H9 (cell line): ENCODE data around the gene MISP3. TPM values are rescaled to one million over a fixed set of nuclear protein-coding genes. Genes with fewer than 3 reads are reported as not detected.

Source experiments
- DNase-seq: peaks from one replicate; pipeline ENCODE4 v3.0.0-alpha.2; 2017
- H2AFZ ChIP-seq: one replicate; pipeline ENCODE4 v1.6.1; 2013; ENCODE audit warnings: mild to moderate bottlenecking, low read length, control low read depth, moderate library complexity
- H2AK5ac ChIP-seq: 2 replicates; pipeline ENCODE4 v1.6.1; 2013; ENCODE audit warnings: low read length, control low read depth, mixed read lengths; ENCODE audit not compliant: insufficient read length
- H2BK120ac ChIP-seq: one replicate; pipeline ENCODE4 v1.6.1; 2013; ENCODE audit warnings: low read depth, mild to moderate bottlenecking, low read length, control low read depth, inconsistent platforms; ENCODE audit not compliant: poor library complexity, severe bottlenecking
- H2BK12ac ChIP-seq: 2 replicates; pipeline ENCODE4 v1.6.1; 2013; ENCODE audit warnings: low read length, control low read depth, mixed read lengths, low read depth; ENCODE audit not compliant: insufficient read length
- H2BK15ac ChIP-seq: 2 replicates; pipeline ENCODE4 v1.6.1; 2013; ENCODE audit warnings: low read depth, low read length, control low read depth
- H2BK20ac ChIP-seq: one replicate; pipeline ENCODE4 v1.6.1; 2013; ENCODE audit warnings: low read depth, mild to moderate bottlenecking, low read length, control low read depth, inconsistent platforms; ENCODE audit not compliant: poor library complexity, severe bottlenecking
- H2BK5ac ChIP-seq: 2 replicates; pipeline ENCODE4 v1.6.1; 2013; ENCODE audit warnings: low read length, control low read depth, mixed read lengths; ENCODE audit not compliant: insufficient read length
- H3K14ac ChIP-seq: 2 replicates; pipeline ENCODE4 v1.6.1; 2013; ENCODE audit warnings: low read length, control low read depth; ENCODE audit not compliant: insufficient read depth
- H3K18ac ChIP-seq: 2 replicates; pipeline ENCODE4 v1.6.1; 2013; ENCODE audit warnings: low read depth, mild to moderate bottlenecking, mixed read lengths, low read length, control low read depth; ENCODE audit not compliant: insufficient read length
- H3K23ac ChIP-seq: 2 replicates; pipeline ENCODE4 v1.6.1; 2013; ENCODE audit warnings: low read length, control low read depth, mixed read lengths, low read depth; ENCODE audit not compliant: insufficient read length
- H3K23me2 ChIP-seq: 2 replicates; pipeline ENCODE4 v1.6.1; 2013; ENCODE audit warnings: low read depth, mild to moderate bottlenecking, mixed read lengths, low read length, control low read depth; ENCODE audit not compliant: insufficient read length, poor library complexity, severe bottlenecking
- H3K27ac ChIP-seq: 2 replicates; pipeline ENCODE4 v1.5.1; 2013; ENCODE audit warnings: low read length, control low read depth, mixed read lengths, low read depth; ENCODE audit not compliant: insufficient read length
- H3K27me3 ChIP-seq: 2 replicates; pipeline ENCODE4 v1.6.1; 2013; ENCODE audit warnings: low read length, control low read depth, inconsistent platforms; ENCODE audit not compliant: insufficient read depth
- H3K4ac ChIP-seq: 2 replicates; pipeline ENCODE4 v1.6.1; 2013; ENCODE audit warnings: low read depth, mild to moderate bottlenecking, control low read depth, inconsistent platforms, low read length, moderate library complexity
- H3K4me1 ChIP-seq: 2 replicates; pipeline ENCODE4 v1.6.1; 2013; ENCODE audit warnings: low read length, control low read depth, inconsistent platforms; ENCODE audit not compliant: insufficient read depth
- H3K4me2 ChIP-seq: 2 replicates; pipeline ENCODE4 v1.6.1; 2013; ENCODE audit warnings: low read length, control low read depth, mixed read lengths; ENCODE audit not compliant: insufficient read length, insufficient read depth
- H3K56ac ChIP-seq: 2 replicates; pipeline ENCODE4 v1.6.1; 2013; ENCODE audit warnings: low read depth, mild to moderate bottlenecking, mixed read lengths, low read length, control low read depth; ENCODE audit not compliant: insufficient read length
- H3K79me1 ChIP-seq: 2 replicates; pipeline ENCODE4 v1.6.1; 2013; ENCODE audit warnings: low read depth, mild to moderate bottlenecking, moderate library complexity, low read length, control low read depth, inconsistent platforms; ENCODE audit not compliant: insufficient read depth, poor library complexity, severe bottlenecking
- H3K79me2 ChIP-seq: 2 replicates; pipeline ENCODE4 v1.6.1; 2013; ENCODE audit warnings: low read length, control low read depth, inconsistent platforms; ENCODE audit not compliant: insufficient read depth
- H3K9ac ChIP-seq: 2 replicates; pipeline ENCODE4 v1.6.1; 2013; ENCODE audit warnings: low read length, control low read depth, mixed read lengths; ENCODE audit not compliant: insufficient read length; ENCODE audit errors: extremely low read depth
- H3K9me3 ChIP-seq: one replicate; pipeline ENCODE4 v1.6.1; 2013; ENCODE audit warnings: low read depth, low read length, inconsistent platforms; ENCODE audit not compliant: control insufficient read depth
- H3T11ph ChIP-seq: one replicate; pipeline ENCODE4 v1.6.1; 2013; ENCODE audit warnings: mild to moderate bottlenecking, low read length, control low read depth, inconsistent platforms
- H4K20me1 ChIP-seq: one replicate; pipeline ENCODE4 v1.6.1; 2013; ENCODE audit not compliant: control insufficient read depth, insufficient read length, insufficient read depth
- H4K5ac ChIP-seq: 2 replicates; pipeline ENCODE4 v1.6.1; 2013; ENCODE audit warnings: low read depth, mild to moderate bottlenecking, mixed read lengths, low read length, control low read depth; ENCODE audit not compliant: insufficient read length
- H4K8ac ChIP-seq: replicated peaks from 2 replicates; pipeline ENCODE4 v1.6.1; 2013; ENCODE audit warnings: low read length, control low read depth, mixed read lengths, low read depth; ENCODE audit not compliant: insufficient read length
- H4K91ac ChIP-seq: 2 replicates; pipeline ENCODE4 v1.6.1; 2013; ENCODE audit warnings: low read depth, mild to moderate bottlenecking, moderate library complexity, mixed read lengths, low read length, control low read depth; ENCODE audit not compliant: insufficient read length
- H3K27ac Mint-ChIP-seq, 3 experiments: 2 replicates in 2 of 3; 3 replicates in 1 of 3; pipeline ENCODE4 v1.8.0; 2020 to 2021; ENCODE audit warnings: mixed read lengths in 3 of 3, mild to moderate bottlenecking in 1 of 3, moderate library complexity in 1 of 3
- H3K27me3 Mint-ChIP-seq: 2 replicates; pipeline ENCODE4 v1.8.0; 2021; ENCODE audit warnings: low read depth, mild to moderate bottlenecking, moderate library complexity, mixed read lengths
- H3K36me3 Mint-ChIP-seq, 3 experiments: 2 replicates in 2 of 3; 3 replicates in 1 of 3; pipeline ENCODE4 v1.8.0; 2020 to 2021; ENCODE audit warnings: low read depth in 3 of 3, mixed read lengths in 3 of 3; ENCODE audit not compliant: insufficient read depth in 1 of 3
- H3K4me1 Mint-ChIP-seq, 2 experiments: 2 replicates each; pipeline ENCODE4 v1.8.0; 2020; ENCODE audit warnings: mixed read lengths in 2 of 2
- H3K4me3 Mint-ChIP-seq, 2 experiments: 2 replicates in 1 of 2; 3 replicates in 1 of 2; pipeline ENCODE4 v1.8.0; 2020 to 2021; ENCODE audit warnings: mild to moderate bottlenecking in 2 of 2, mixed read lengths in 2 of 2, moderate library complexity in 1 of 2
- H3K9me3 Mint-ChIP-seq, 2 experiments: 2 replicates in 1 of 2; 3 replicates in 1 of 2; pipeline ENCODE4 v1.8.0; 2020; ENCODE audit warnings: mild to moderate bottlenecking in 2 of 2, mixed read lengths in 2 of 2, moderate library complexity in 1 of 2
- WGBS: extraction: QIAGEN DNeasy Blood & Tissue Kit; methylation state at CpG from one replicate; pipeline ENCODE4 v1.1.7; 2013; ENCODE audit warnings: missing lambda C conversion rate, low lambda C conversion rate, mixed read lengths; ENCODE audit not compliant: insufficient read length; ENCODE audit errors: extremely low coverage; 5-methylcytosine and 5-hydroxymethylcytosine counted together
- total RNA-seq: library from RNA; stranded (reverse); gene quantifications from 2 replicates; pipeline ENCODE4 v1.2.1, GENCODE V29; 2021
- TF ChIP-seq, protein P1 (sequence below): fragments of 200-600 bp; sonication (generic); conservative IDR thresholded peaks from 3 replicates; pipeline ENCODE4 v1.8.0; 2021; ENCODE audit warnings: antibody characterized with exemption, mild to moderate bottlenecking

The MISP3 gene
- total RNA-seq, 1 experiment from 2014 or later = 0.26 TPM

DNA sequence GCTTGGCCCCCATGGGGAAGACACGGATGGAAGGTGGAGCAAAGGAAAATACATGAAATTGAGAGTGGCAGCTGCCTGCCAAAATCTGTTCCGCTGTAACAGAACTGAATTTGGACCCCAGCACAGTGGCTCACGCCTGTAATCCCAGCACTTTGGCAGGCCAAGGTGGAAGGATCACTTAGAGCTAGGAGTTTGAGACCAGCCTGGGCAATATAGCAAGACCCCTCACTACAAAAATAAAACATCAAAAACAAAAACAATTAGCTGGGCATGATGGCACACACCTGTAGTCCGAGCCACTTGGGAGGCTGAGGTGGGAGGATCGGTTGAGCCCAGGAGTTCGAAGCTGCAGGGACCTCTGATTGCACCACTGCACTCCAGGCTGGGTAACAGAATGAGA is 20.1 kb upstream of the MISP3 start:
- H3K27ac Mint-ChIP-seq = no peak overlapping the region
- no CpG with 5 or more reads among the region's 6 CpGs for WGBS

More for the DNA sequence above, 20.1 kb upstream of the MISP3 start:
- TF ChIP-seq, protein P1, sequence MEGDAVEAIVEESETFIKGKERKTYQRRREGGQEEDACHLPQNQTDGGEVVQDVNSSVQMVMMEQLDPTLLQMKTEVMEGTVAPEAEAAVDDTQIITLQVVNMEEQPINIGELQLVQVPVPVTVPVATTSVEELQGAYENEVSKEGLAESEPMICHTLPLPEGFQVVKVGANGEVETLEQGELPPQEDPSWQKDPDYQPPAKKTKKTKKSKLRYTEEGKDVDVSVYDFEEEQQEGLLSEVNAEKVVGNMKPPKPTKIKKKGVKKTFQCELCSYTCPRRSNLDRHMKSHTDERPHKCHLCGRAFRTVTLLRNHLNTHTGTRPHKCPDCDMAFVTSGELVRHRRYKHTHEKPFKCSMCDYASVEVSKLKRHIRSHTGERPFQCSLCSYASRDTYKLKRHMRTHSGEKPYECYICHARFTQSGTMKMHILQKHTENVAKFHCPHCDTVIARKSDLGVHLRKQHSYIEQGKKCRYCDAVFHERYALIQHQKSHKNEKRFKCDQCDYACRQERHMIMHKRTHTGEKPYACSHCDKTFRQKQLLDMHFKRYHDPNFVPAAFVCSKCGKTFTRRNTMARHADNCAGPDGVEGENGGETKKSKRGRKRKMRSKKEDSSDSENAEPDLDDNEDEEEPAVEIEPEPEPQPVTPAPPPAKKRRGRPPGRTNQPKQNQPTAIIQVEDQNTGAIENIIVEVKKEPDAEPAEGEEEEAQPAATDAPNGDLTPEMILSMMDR = no peak
- H3K9me3 ChIP-seq = no peaks in the 10 kb centered on the region
- no peak overlapping the region for H3T11ph ChIP-seq
- no peak overlapping the region for H4K91ac ChIP-seq
- H3K4me1 ChIP-seq = no peaks in the 10 kb centered on the region
- no peak overlapping the region for H2BK15ac ChIP-seq
- no peak overlapping the region for H3K4me3 Mint-ChIP-seq
- H3K23ac ChIP-seq = no peak overlapping the region
- H4K20me1 ChIP-seq = no peaks in the 10 kb centered on the region
- H4K8ac ChIP-seq = no peak overlapping the region
- no peak overlapping the region for H2BK20ac ChIP-seq
- H2AK5ac ChIP-seq = no peak overlapping the region
- H3K9me3 Mint-ChIP-seq = peaks cover 3 to 7% of the 10 kb centered on the region in 2 experiments; a peak in 3 of 5 replicates
- no peak overlapping the region for H3K4ac ChIP-seq
- no peak overlapping the region for H3K56ac ChIP-seq
- no peak overlapping the region for H4K5ac ChIP-seq
- no peaks in the 10 kb centered on the region for H3K79me2 ChIP-seq
- H3K23me2 ChIP-seq = no peaks in the 10 kb centered on the region
- H2AFZ ChIP-seq = no peak overlapping the region
- no peak overlapping the region for H2BK120ac ChIP-seq
- H3K4me2 ChIP-seq = no peak overlapping the region
- no peak overlapping the region for H3K9ac ChIP-seq
- H3K27ac ChIP-seq = no peak overlapping the region
- H3K36me3 Mint-ChIP-seq = peaks cover 21 to 30% (median 25%) of the 10 kb centered on the region in 3 experiments
- no peak for DNase-seq
- H3K27me3 ChIP-seq = no peaks in the 10 kb centered on the region
- peaks cover 4% of the 10 kb centered on the region in 2 experiments; a peak in 3 of 4 replicates for H3K4me1 Mint-ChIP-seq
- H2BK5ac ChIP-seq = no peak overlapping the region
- no peaks in the 10 kb centered on the region for H3K79me1 ChIP-seq
- peaks cover 12% of the 10 kb centered on the region for H3K27me3 Mint-ChIP-seq
- no peak overlapping the region for H2BK12ac ChIP-seq
- no peak overlapping the region for H3K14ac ChIP-seq
- no peak overlapping the region for H3K18ac ChIP-seq
